ENCODE results near the gene ARID4B. TPM values are rescaled to one million over a fixed set of nuclear protein-coding genes. Genes with fewer than 3 reads are reported as not detected.

The ARID4B gene
- total RNA-seq, 4 donors from 2014 or later = 29.0 to 54.5 (median 37.4) TPM

- no peak for TF ChIP-seq CTCF (IDR thresholded peaks at IDR 0.05)
- ATAC-seq (ENCODE audit: low FRiP score) = peak; percentile 57
Observed at GRCh38 chr1:235307158-235308124, 20.5 kb downstream of the ARID4B start.

GRCh38 chr1:235304549-235305451 lies 23.2 kb downstream of the ARID4B start:
- TF ChIP-seq CTCF (IDR thresholded peaks at IDR 0.05) = no peak
- DNase-seq (ENCODE audit: low spot score) = no peak
- ATAC-seq (ENCODE audit: low FRiP score) = no peak

More at GRCh38 chr1:235307158-235308124, 20.5 kb downstream of the ARID4B start:
- DNase-seq (ENCODE audit: low spot score) = no peak

DNA sequence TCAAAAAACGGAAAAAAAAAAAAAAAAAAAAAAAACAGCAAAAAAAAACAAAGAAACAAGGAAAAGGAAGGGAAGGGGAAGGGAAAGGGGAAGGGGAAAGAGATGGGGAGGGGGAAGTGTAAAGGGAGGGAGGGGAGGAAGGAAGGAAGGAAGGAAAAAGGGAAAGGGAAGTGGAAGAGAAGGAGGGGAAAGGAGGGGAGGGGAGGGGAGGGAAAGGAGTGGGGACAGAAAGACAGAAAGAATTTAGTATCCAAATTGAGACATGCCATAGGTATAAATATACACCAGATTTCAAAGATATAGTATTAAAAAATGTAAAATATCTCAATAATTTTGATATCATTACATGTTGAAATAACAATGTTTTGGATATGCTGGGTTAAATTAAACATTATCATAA lies 25.8 kb downstream of the ARID4B start:
- no peak for TF ChIP-seq CTCF (IDR thresholded peaks at IDR 0.05)
- no peak for ATAC-seq (ENCODE audit: low FRiP score)
- no peak for DNase-seq (ENCODE audit: low spot score)

GRCh38 chr1:235299169-235299858 lies 28.7 kb downstream of the ARID4B start:
- no peak for DNase-seq (ENCODE audit: low spot score)
- no peak for ATAC-seq (ENCODE audit: low FRiP score)
- TF ChIP-seq CTCF (IDR thresholded peaks at IDR 0.05) = no peak

- TF ChIP-seq CTCF (IDR thresholded peaks at IDR 0.05) = no peak
- no peak for ATAC-seq (ENCODE audit: low FRiP score)
- no peak for DNase-seq (ENCODE audit: low spot score)
Observed at GRCh38 chr1:235298758-235299157, 29.2 kb downstream of the ARID4B start.

- no peak for ATAC-seq (ENCODE audit: low FRiP score)
- no peak for TF ChIP-seq CTCF (IDR thresholded peaks at IDR 0.05)
- no peak for DNase-seq (ENCODE audit: low spot score)
Observed at GRCh38 chr1:235297579-235297978, 30.4 kb downstream of the ARID4B start.
